A549 treated with AZD2906 at 1 μM for 4 hours (cell line): ENCODE data around the gene SSMEM1. TPM values are rescaled to one million over a fixed set of nuclear protein-coding genes. Genes with fewer than 3 reads are reported as not detected.

Experiments
- total RNA-seq: library from RNA; stranded (reverse); fragments of 200-300 nt; extraction: Qiagen RNA extraction; gene quantifications from 5 replicates; pipeline ENCODE4 v1.2.3, GENCODE V29; 2022

SSMEM1 gene
- total RNA-seq, result 0.14 TPM in 1 of 5 replicates, not detected in the others

GRCh38 chr7:130207642-130208041 is at the start of gene SSMEM1:
SSMEM1 (plus strand) TSS chr7:130207860; CDS start chr7:130207911, 51 bp downstream.

GRCh38 chr7:130205084-130205947 is 2.3 kb upstream of the SSMEM1 start, which contains the start of gene TMEM209:
TMEM209 (minus strand) TSS chr7:130205406; CDS start chr7:130205375, 31 bp downstream.

Other genes with a start within 250 kb of the SSMEM1 start
- 22.6 to 25.3 TPM (median 24.5 TPM) in 5 replicates for gene ZC3HC1, start 156.5 kb upstream of the SSMEM1 start, total RNA-seq
- 9.5 to 13.7 TPM (median 13.0 TPM) in 5 replicates for gene KLHDC10, start 137.3 kb upstream of the SSMEM1 start, total RNA-seq
- 12.0 to 17.1 TPM (median 13.9 TPM) in 5 replicates for gene TMEM209, start 2.5 kb upstream of the SSMEM1 start, total RNA-seq
- 0.05 to 0.33 TPM (median 0.11 TPM) in 3 of 5 replicates, not detected in the others for gene CPA2, start 59.0 kb downstream of the SSMEM1 start, total RNA-seq
- gene CPA4, start 85.3 kb downstream of the SSMEM1 start, total RNA-seq, result 2.9 to 5.1 TPM (median 3.6 TPM) in 5 replicates
- not detected in 5 replicates for gene CPA5, start 137.0 kb downstream of the SSMEM1 start, total RNA-seq
- not detected in 5 replicates for gene CPA1, start 172.6 kb downstream of the SSMEM1 start, total RNA-seq
- gene CEP41, start 233.2 kb downstream of the SSMEM1 start, total RNA-seq, result 11.2 to 12.4 TPM (median 11.7 TPM) in 5 replicates